Hepatocyte (in vitro differentiated cells): ENCODE data around the gene DDIT3.
"Not testable (repeated sequence)": the region's sequence is repeated elsewhere in the genome, so short reads cannot be mapped to it uniquely, and the experiment has no call there.

Experiments
- EZH2 ChIP-seq: fragments of 200-600 bp; sonication (generic); IDR thresholded peaks from 2 replicates; pipeline ENCODE4 v1.6.1; 2016; ENCODE audit warnings: antibody characterized with exemption, mild to moderate bottlenecking, borderline replicate concordance
- EZH2phosphoT487 ChIP-seq: fragments of 200-600 bp; sonication (generic); IDR thresholded peaks from one replicate; pipeline ENCODE4 v1.6.1; 2018; ENCODE audit warnings: antibody characterized with exemption, mild to moderate bottlenecking, low read depth, moderate library complexity; ENCODE audit not compliant: unreplicated experiment, severe bottlenecking
- TF ChIP-seq, protein P1 (sequence below): fragments of 200-600 bp; sonication (generic); IDR thresholded peaks from 2 replicates; pipeline ENCODE4 v1.5.1; 2016; ENCODE audit warnings: antibody characterized with exemption, mild to moderate bottlenecking; ENCODE audit not compliant: poor library complexity

DNA sequence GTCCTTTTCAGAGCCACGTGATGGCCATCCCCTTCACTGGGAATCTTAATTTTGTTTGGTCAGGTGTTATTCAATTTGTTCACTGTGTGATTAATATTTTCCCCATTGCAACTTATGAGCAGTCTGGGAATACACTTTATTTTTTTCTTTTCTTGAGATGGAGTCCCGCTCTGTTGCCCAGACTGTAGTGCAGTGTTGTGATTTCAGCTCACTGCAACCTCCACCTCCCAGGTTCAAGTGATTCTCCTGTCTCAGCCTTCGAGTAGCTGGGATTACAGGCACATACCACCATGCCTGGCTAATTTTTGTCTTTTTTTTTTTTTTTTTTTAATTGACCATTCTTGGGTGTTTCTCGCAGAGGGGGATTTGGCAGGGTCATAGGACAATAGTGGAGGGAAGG, 13.8 kb downstream of the DDIT3 start:
- TF ChIP-seq, protein P1, sequence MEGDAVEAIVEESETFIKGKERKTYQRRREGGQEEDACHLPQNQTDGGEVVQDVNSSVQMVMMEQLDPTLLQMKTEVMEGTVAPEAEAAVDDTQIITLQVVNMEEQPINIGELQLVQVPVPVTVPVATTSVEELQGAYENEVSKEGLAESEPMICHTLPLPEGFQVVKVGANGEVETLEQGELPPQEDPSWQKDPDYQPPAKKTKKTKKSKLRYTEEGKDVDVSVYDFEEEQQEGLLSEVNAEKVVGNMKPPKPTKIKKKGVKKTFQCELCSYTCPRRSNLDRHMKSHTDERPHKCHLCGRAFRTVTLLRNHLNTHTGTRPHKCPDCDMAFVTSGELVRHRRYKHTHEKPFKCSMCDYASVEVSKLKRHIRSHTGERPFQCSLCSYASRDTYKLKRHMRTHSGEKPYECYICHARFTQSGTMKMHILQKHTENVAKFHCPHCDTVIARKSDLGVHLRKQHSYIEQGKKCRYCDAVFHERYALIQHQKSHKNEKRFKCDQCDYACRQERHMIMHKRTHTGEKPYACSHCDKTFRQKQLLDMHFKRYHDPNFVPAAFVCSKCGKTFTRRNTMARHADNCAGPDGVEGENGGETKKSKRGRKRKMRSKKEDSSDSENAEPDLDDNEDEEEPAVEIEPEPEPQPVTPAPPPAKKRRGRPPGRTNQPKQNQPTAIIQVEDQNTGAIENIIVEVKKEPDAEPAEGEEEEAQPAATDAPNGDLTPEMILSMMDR: not testable (repeated sequence)
- TF ChIP-seq EZH2phosphoT487, EZH2: not testable (repeated sequence)
